ENCODE data around the gene POLR3C.

Gene POLR3C

GRCh38 chr1:145871994-145872924 is 48.3 kb downstream of the POLR3C start:
- DNase-seq: no peak

GRCh38 chr1:145874646-145875045 is 50.6 kb downstream of the POLR3C start:
- DNase-seq: no peak

GRCh38 chr1:145877923-145878486 is 54.0 kb downstream of the POLR3C start:
- DNase-seq: no peak

- DNase-seq: no peak
Measured at GRCh38 chr1:145878724-145879123, 54.7 kb downstream of the POLR3C start.

- no peak for DNase-seq
Measured at GRCh38 chr1:145879775-145880174, 55.8 kb downstream of the POLR3C start.

GRCh38 chr1:145884675-145885074 is 60.7 kb downstream of the POLR3C start:
- no peak for DNase-seq

GRCh38 chr1:145885738-145886287 is 61.8 kb downstream of the POLR3C start, which contains the start of gene ANKRD35:
TSS of gene ANKRD35 (minus strand) at chr1:145885866. CDS start at chr1:145885758, 108 bp downstream.
- DNase-seq: peak in 1 of 2 experiments; percentile 35

- DNase-seq: no peak
Measured at GRCh38 chr1:145886390-145886789, 62.4 kb downstream of the POLR3C start.

GRCh38 chr1:145886816-145887215 is 62.8 kb downstream of the POLR3C start:
- DNase-seq: no peak

- DNase-seq: no peak
Measured at GRCh38 chr1:145887631-145888030, 63.6 kb downstream of the POLR3C start.

- DNase-seq: no peak
Measured at GRCh38 chr1:145889722-145890121, 65.7 kb downstream of the POLR3C start.

GRCh38 chr1:145891143-145891542 is 67.1 kb downstream of the POLR3C start:
- DNase-seq: no peak

GRCh38 chr1:145891587-145892485 is 67.8 kb downstream of the POLR3C start:
- peak; percentile 96 to 99 for DNase-seq

GRCh38 chr1:145892486-145893087 is 68.6 kb downstream of the POLR3C start:
- DNase-seq: no peak

- no peak for DNase-seq
Measured at GRCh38 chr1:145893306-145894055, 69.5 kb downstream of the POLR3C start.

All from SW 1271 (cell line).